ENCODE data around the gene TMEM205. TPM values are rescaled to one million over a fixed set of nuclear protein-coding genes. Genes with fewer than 3 reads are reported as not detected.

TMEM205 gene
- total and polyA plus RNA-seq, 2 of the 8 experiments (the other 6 are each of a cell fraction or from before 2014, with no cell fraction given), result 73.5 to 423 TPM

- TF ChIP-seq NANOG (IDR thresholded peaks at IDR 0.05; ENCODE audit: insufficient read depth, low read depth, low read length, poor library complexity, severe bottlenecking) (no peak), RFX5 (IDR thresholded peaks at IDR 0.05; ENCODE audit: borderline replicate concordance, low read depth, low read length) (no peak), POLR2AphosphoS5 (IDR thresholded peaks at IDR 0.05; ENCODE audit: low read depth, low read length) (no peak), BRCA1 (IDR thresholded peaks at IDR 0.05; ENCODE audit: low read depth, low read length) (no peak), CBX5 (IDR thresholded peaks at IDR 0.05; ENCODE audit: low read depth, low read length) (no peak), MAX (IDR thresholded peaks at IDR 0.05) (0 out of 2 replicates have a peak, but pooled peaks have one; percentile 6), SP1 (IDR thresholded peaks at IDR 0.05; ENCODE audit: low read depth, low read length) (no peak), KDM1A (IDR thresholded peaks at IDR 0.05; ENCODE audit: borderline replicate concordance, low read length) (peak; percentile 29; the same call in 1 of the 2 replicates), BACH1 (IDR thresholded peaks at IDR 0.05; ENCODE audit: low read length) (no peak), E2F6 (IDR thresholded peaks at IDR 0.05) (no peak), NRF1 (IDR thresholded peaks at IDR 0.05; ENCODE audit: low read depth, low read length) (peak; percentile 48; the same call in 1 of the 2 replicates), SIN3A (conservative IDR thresholded peaks at IDR 0.05 in 1 of 2, IDR thresholded peaks at IDR 0.05 in 1 of 2; ENCODE audit: low read depth in 1 of 2, low read length in 2 of 2) (peak in 1 of 2 experiments; percentile 73; a peak in 1 of 4 replicates), GABPA (IDR thresholded peaks at IDR 0.05; ENCODE audit: borderline replicate concordance, insufficient read depth, low read length) (no peak), TAF1 (IDR thresholded peaks at IDR 0.05; ENCODE audit: low read depth, low read length) (no peak), JUND (IDR thresholded peaks at IDR 0.05; ENCODE audit: low read length) (no peak), RAD21 (IDR thresholded peaks at IDR 0.05 in 1 of 2, conservative IDR thresholded peaks at IDR 0.05 in 1 of 2; ENCODE audit: low read depth in 2 of 2, low read length in 2 of 2) (no peak), YY1 (IDR thresholded peaks at IDR 0.05; ENCODE audit: low read depth, low read length) (no peak)
These were observed 9.3 kb upstream of the TMEM205 start, which contains the start of gene PLPPR2 (continued) for GRCh38 chr19:11355160-11356073.
